ENCODE results near the gene CCDC88C. TPM values are rescaled to one million over a fixed set of nuclear protein-coding genes. Genes with fewer than 3 reads are reported as not detected.
A peak's percentile ranks its signal among the peaks of the same experiment; 100 is the strongest.
"Not testable (repeated sequence)": the region's sequence is repeated elsewhere in the genome, so short reads cannot be mapped to it uniquely, and the experiment has no call there.

The CCDC88C gene, protein sequence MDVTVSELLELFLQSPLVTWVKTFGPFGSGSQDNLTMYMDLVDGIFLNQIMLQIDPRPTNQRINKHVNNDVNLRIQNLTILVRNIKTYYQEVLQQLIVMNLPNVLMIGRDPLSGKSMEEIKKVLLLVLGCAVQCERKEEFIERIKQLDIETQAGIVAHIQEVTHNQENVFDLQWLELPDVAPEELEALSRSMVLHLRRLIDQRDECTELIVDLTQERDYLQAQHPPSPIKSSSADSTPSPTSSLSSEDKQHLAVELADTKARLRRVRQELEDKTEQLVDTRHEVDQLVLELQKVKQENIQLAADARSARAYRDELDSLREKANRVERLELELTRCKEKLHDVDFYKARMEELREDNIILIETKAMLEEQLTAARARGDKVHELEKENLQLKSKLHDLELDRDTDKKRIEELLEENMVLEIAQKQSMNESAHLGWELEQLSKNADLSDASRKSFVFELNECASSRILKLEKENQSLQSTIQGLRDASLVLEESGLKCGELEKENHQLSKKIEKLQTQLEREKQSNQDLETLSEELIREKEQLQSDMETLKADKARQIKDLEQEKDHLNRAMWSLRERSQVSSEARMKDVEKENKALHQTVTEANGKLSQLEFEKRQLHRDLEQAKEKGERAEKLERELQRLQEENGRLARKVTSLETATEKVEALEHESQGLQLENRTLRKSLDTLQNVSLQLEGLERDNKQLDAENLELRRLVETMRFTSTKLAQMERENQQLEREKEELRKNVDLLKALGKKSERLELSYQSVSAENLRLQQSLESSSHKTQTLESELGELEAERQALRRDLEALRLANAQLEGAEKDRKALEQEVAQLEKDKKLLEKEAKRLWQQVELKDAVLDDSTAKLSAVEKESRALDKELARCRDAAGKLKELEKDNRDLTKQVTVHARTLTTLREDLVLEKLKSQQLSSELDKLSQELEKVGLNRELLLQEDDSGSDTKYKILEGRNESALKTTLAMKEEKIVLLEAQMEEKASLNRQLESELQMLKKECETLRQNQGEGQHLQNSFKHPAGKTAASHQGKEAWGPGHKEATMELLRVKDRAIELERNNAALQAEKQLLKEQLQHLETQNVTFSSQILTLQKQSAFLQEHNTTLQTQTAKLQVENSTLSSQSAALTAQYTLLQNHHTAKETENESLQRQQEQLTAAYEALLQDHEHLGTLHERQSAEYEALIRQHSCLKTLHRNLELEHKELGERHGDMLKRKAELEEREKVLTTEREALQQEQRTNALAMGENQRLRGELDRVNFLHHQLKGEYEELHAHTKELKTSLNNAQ (N-terminal part only)
- 41.7 and 45.3 TPM in 2 replicates for total RNA-seq (2014; rRNA removed; shearing (Covaris generic))

DNA sequence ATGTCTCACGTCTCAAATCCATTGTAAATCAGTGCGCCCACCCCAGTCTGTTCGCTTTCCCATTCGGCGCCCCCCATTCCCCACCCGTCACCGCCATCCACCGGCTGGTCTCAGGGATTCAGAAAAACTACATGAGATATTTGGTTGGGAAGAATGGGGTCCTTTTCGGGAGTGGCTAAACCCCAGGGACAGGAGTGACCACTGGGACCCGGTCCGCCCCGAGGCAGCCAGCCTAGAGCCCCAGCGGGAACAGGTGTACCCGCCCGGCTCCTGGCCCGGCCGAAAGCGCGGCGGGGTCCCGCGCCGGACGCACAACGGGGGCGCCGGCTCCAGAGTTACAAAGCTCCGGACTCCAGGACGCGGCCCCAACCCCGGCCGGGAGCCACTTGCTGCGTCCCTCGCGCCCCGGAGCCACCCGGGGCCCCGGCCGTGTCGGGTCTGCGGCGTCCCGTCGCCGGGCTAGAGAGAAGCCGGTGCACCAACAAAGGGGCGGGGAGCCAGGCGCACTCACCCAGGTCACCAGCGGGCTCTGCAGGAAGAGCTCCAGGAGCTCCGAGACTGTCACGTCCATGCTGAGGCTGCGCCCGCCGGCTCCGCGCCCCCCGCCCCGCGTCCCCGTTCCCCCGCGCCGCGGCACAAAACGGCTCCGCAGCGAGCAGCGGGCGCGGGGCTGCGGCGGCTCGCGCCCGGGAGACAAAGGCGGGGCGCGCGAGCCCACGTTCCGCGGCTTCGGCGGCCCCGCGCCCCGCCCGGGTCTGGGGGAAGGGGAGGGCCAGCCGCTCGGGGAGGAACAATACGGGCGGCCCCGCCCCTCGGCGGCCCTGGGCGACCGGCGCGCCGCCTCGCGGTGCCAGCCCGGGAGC lies at the start of gene CCDC88C:
TSS of gene CCDC88C (minus strand) at position 701 of the 863 bp plus-strand sequence. CDS start at position 571, 130 bp downstream.
- peak; percentile 70 for DNase-seq (ENCODE audit: low spot score)

DNA sequence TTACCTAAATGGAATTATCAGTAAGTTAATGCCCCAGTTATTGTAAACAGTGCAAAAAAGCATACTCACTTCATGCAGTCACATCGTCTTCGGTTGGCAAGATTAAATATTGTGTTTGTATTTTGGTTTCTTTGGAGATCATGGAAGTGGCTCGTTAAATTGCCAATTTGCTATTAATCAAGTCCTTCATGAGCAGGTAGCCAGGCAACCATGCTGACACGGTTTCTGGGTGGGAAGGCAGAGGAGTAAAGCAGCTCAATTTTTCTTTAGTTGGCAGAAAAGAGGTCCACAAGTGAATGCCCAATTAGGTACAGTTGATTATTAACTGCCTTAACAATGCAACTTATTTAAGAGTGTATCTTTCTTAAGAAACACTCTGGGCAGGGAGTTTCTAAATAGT lies 48.6 kb upstream of the CCDC88C start:
- peak; percentile 16 for DNase-seq (ENCODE audit: low spot score)

DNA sequence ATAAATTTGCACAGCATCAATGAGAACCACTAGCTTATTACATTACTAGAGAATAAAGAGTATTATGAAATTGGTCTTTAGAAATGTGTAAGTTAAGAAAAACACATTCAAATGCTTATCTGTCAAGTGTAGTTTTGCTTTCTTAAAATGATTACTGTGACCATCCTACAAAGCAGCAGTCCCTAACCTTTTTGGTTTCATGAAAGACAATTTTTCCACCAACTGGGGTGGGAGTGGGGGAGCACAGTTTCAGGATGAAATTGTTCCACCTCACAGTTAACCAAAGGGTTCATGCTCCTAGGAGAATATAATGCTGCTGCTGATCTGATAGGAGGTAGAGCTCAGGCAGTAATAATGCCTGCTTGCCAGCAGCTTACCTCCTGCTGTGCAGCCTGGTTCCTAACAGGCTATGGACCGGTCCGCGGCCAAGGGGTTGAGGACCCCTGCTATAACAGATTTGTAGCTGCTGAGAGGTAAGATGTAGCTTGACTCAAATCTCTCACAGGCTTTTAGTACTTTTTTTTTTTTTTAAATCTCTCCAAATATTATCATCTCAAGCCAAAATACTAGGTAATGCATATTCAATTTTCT lies 47.1 kb upstream of the CCDC88C start:
- no peak for DNase-seq (ENCODE audit: low spot score)

DNA sequence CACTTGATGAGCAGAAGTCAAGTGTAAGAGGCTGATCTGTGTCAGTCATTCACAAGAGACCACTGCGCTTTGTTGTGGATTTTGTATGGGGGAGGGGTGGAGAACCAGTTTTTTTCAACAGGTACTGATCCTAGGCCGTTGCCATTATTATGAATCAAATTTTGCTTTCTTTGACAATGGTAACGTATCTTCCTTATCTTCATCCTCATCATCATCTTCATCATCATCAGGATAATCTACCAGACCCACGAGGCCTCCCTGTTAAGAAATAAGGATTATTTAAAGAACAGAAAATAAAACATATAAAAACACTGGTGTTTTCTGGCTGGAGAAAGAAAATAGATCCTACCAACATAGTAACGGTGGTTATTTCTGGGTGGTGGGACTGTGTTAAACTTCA lies 41.0 kb upstream of the CCDC88C start:
- no peak for DNase-seq (ENCODE audit: low spot score)

DNA sequence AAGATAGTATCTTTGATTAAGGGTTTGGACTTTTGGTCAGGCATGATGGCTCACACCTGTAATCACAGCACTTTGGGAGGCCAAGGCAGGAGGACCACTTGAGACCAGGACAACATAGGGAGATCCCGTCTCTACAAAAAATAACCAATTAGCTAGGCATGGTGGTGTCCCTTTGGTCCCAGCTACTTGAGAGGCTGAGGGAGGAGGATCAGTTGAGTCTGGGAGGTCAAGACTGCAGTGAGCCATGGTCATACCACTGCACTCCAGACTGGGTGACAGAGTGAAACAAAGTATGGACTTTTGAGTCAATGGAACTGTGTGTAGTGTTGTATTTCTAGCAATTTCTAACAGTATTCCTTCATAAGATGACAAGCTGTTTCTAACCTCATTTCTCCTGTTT lies 38.7 kb upstream of the CCDC88C start:
- DNase-seq (ENCODE audit: low spot score) = no peak

DNA sequence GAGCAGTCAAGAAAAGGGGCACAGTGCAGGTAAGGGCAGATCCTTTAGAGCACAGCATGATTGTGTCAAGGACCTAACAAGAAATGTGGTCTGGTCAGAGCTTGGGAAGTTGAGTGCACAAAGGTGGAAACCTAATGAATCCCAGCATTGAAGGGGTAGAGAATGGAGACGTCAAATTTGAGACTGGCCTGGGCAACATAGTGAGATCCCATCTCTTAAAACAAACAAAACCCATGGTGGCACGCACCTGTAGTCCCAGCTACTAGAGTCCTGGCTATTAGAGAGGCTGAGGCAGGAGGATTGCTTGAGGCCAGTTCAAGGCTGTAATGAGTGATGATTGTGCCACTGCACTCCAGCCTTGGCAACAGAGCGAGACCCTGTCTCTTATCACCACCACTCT lies 37.0 kb upstream of the CCDC88C start:
- DNase-seq (ENCODE audit: low spot score) = no peak

DNA sequence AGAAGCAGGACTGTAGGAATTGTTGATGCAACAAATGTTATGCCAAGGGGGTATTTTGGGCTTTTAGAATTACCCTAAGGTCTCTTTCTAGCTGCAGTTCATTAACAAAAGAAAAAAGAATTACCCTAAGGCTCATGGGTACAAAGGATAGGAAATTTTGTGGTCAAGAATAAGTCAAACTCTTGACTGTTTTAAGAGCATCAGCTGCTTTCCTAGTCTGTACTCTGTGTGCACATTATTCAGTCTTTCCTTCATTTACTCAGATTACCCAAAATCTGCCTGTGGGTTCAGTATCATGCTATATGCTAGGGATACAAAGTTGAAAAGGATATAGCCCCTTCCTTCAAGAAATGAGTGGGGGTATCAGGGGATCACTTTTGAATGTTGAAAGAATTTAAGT lies 36.5 kb upstream of the CCDC88C start:
- DNase-seq (ENCODE audit: low spot score) = no peak

DNA sequence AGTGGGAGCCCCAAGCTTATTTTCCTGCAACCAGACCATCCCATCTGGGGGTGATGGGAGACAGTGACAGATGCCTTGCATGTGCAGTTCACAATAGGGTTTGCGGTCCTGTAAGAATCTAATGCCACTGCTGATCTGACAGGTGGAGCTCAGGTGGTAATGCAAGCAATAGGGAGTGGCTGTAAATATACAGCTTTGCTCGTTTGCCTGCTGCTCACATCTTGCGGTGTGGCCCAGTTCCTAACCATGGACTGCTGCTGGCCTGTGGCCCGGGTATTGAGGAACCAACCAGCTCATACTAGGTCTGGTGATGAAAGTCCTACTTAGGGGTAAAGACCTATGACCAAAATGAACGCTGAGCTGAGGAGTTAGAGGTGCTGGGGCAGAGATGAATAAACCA lies 36.1 kb upstream of the CCDC88C start:
- DNase-seq (ENCODE audit: low spot score) = no peak

DNA sequence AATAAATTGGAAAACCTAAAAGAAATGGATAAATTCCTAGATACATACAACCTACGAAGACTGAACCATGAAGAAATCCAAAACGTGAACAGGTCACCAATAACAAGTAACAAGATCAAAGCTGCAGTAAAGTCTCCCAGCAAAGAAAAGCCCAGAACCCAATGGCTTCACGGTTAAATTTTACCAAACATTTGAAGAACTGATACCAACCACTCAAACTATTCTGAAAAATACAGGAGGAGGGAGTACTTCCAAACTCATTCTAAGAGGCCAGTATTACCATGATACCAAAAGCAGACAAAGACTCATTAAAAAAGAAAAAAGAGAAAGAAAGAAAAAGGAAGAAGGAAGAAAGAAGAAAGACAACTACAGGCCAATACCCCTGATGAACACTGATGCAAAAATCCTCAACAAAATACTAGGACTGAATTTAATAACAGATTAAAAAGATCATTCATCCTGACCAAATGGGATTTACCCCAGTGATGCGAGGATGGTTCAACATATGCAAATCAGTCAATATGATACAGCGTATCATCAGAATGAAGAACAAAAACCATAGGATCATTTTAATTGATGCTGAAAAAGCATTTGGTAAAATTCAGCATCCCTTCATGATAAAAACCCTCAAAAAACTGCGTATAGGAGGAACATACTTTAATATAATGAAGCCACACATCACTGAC lies 26.9 kb upstream of the CCDC88C start:
- DNase-seq (ENCODE audit: low spot score) = no peak

DNA sequence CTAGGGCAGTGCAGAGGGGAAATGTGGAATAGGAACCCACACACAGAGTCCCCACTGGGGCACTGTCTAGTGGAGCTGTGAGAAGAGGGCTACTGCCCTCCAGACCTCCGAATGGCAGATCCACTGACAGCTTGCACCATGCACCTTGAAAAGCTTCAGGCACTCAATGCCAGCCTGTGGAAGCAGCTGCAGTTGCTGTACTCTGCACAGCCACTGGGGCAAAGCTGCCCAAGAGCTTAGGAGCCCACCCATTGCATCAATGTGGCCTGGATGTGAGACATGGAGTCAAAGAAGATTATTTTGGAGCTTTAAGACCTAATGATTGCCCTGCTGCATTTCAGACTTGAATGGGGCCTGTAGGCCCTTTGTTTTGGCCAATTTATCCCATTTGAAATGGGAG lies 21.7 kb upstream of the CCDC88C start:
- no peak for DNase-seq (ENCODE audit: low spot score)

DNA sequence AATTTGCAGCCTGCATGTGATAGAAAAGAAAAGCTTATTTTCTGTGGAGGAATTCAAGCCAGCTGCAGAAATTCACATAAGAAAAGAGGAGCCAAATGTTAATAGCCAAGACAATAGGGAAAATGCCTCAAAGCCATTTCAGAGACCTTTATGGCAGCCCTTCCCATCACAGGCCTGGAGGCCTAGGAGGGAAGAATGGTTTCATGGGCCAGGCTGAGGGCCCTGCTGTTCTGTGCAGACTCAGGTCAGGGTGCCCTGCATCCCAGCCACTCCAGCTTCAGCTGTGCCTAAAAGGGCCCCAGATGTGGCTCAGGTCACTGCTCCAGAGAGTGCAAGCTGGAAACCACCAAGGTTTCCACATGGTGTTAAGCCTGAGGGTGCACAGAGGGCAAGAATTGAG lies 21.2 kb upstream of the CCDC88C start:
- DNase-seq (ENCODE audit: low spot score) = no peak

DNA sequence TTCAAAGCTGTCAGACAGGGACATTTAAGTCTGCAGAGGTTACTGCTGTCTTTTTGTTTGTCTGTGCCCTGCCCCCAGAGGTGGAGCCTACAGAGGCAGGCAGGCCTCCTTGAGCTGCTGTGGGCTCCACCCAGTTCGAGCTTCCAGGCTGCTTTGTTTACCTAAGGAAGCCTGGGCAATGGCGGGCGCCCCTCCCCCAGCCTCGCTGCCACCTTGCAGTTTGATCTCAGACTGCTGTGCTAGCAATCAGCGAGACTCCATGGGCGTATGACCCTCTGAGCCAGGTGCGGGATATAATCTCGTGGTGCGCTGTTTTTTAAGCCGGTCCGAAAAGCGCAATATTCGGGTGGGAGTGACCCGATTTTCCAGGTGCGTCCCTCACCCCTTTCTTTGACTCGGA lies 18.6 kb upstream of the CCDC88C start:
- DNase-seq (ENCODE audit: low spot score) = not testable (repeated sequence)

DNA sequence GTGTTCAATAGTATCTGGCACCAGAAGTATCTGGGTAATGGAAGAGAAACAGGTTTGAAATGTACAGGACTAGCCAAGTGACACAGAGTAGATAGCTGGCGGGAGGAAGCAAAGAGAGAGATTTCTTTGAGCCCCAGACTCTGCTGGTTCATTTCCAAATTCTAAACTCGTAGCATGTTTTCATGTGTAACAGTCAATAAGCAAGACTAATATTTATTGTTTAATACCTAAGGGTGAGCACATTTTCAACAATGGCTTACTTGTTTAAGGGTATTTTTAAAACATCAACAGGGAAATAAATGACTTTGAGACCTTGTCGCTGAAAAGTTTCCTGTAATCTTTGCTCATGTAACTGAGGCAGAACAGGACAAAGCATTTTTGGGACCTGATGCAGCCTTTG lies 11.8 kb upstream of the CCDC88C start:
- DNase-seq (ENCODE audit: low spot score) = no peak

DNA sequence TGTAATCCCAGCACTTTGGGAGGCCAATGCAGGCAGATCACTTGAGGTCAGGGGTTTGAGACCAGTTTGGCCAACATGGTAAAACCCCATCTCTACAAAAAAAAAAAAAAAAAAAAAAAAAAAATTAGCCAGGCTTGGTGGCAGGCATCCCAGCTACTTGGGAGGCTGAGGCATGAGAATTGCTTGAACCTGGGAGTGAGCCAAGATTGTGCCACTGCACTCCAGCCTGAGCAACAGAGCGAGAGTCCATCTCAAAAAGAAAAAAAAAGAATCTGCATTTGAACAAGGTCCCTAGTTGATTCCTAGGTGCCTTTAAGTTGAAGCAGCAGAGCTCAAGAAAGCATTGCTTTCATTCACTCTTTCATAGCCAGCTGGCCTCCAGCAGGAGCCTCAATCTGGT lies 11.3 kb upstream of the CCDC88C start:
- DNase-seq (ENCODE audit: low spot score) = not testable (repeated sequence)

DNA sequence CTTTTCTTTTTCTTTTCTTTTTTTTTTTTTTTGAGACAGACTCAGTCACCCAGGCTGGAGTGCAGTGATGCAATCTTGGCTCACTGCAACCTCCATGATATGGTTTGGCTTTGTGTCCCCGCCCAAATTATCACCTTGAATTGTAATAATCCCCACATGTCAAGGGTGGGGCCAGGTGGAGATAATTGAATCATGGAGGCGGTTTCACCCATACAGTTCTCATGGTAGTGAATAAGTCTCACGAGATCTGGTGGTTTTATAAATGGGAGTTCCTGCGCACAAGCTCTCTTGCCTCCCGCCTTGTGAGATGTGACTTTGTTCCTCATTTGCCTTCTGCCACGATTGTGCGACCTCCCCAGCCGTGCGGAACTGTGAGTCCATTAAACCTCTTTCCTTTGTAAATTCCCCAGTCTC lies 7.9 kb upstream of the CCDC88C start:
- DNase-seq (ENCODE audit: low spot score) = not testable (repeated sequence)

DNA sequence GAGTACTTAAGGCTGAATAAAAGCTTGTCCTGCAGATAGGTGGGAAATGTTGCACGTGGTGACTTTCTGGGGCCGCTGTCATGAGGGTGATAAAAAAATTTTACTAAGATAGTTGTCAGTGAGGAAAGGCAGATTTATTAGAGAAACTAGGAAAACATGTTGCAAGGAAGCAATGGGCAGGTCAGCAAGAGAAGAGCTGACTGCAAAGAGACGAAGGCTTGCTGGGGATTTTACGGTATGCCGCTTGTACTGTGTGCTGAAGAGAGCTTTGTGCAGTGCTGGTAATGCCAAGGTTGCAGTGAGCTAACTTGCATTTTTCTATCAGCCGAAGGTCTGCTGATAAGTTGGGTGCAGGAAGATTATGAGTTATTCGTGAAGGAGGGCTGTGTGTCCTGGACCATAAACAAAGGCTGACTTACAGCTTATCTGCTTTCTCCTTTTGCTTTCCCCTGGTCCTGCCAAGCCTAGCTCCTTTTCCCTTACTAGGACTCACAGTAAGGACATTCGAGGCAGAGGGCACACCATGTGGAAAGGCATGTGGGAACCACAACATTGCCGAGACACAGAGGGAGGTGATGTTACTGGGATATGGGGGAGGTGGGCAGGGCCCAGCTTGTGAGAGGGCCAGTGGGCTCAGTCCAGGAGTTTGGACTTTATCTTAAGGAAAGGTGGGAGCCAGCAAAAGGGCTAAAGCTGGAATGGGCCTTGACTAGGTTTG lies 7.4 kb upstream of the CCDC88C start:
- no peak for DNase-seq (ENCODE audit: low spot score)

DNA sequence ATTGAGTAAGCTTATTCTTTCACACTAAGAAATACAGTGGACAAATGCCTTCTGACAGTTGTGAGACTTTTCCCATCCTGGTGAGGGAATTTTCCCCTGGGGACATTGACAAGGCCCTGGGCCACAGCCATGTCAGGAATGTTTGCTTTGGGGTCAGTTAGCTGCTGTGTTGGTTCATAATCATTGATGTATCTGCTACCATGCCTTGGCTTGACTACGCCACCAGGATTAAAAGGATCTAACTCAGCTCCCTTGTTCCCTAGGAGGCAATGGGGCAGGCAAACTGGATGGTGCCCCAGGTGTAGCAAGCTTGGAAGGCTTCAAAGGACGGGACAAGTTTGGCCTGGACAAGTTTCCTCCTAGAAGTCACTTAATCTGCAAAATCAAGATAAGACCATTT lies 3.1 kb upstream of the CCDC88C start:
- DNase-seq (ENCODE audit: low spot score) = no peak

DNA sequence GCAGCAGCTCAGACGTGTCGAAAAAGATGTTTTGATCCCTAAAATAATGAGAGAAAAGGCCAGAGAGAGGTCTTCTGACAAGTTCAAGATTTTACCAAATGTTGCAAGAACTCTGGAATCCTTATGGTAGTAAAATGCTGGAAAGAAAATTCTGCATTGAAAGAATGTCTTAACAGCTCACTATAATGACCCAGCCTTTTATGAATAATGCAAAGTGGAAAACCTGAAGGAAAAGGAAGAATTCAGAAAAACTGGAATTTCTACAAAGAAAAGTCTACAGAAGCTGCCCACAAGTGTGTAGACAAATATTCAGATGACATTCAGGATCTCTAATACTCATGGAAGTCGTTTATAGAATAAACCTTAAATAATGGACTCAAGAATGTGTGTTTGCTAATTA lies 1.8 kb upstream of the CCDC88C start:
- no peak for DNase-seq (ENCODE audit: low spot score)

DNA sequence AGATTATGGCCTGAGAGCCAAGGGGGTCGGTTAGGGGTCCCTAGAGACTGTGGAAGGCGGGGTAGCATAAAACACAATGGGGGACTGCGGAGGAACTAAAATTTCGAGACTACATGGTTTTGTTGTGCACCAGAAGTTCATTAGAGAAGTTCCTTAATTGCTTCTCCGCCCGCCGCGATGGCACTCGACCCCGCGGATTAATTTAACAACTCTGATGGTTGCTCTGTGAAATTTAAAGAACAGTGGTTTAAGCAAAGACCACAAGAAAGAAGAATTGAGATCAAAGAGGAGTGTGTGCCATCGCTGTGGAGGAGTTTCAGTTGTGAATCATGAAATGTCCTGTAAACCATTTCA lies 1.4 kb upstream of the CCDC88C start:
- no peak for DNase-seq (ENCODE audit: low spot score)
